Immature natural killer cell (primary cell): ENCODE measurements around the gene ARFRP1. TPM values are rescaled to one million over a fixed set of nuclear protein-coding genes. Genes with fewer than 3 reads are reported as not detected.

Experiments used
- DNase-seq, 3 donors: peaks; one replicate each; pipeline ENCODE4 v3.0.0; 2022; ENCODE audit warnings: mixed read lengths in 1 of 3
- H3K27ac Mint-ChIP-seq, 6 donors: one replicate each; pipeline ENCODE4 v1.8.0; 2020; ENCODE audit warnings: mixed read lengths in 6 of 6, mild to moderate bottlenecking in 5 of 6, inconsistent platforms in 4 of 6, moderate library complexity in 3 of 6
- H3K27me3 Mint-ChIP-seq, 3 donors: one replicate each; pipeline ENCODE4 v1.8.0; 2020 to 2021; ENCODE audit warnings: low read depth in 3 of 3, mild to moderate bottlenecking in 3 of 3, mixed read lengths in 3 of 3, moderate library complexity in 3 of 3, inconsistent platforms in 1 of 3
- H3K36me3 Mint-ChIP-seq, 3 donors: one replicate each; pipeline ENCODE4 v1.8.0; 2020; ENCODE audit warnings: mixed read lengths in 3 of 3, inconsistent platforms in 2 of 3, mild to moderate bottlenecking in 2 of 3
- H3K4me1 Mint-ChIP-seq, 2 donors: one replicate each; pipeline ENCODE4 v1.8.0; 2020; ENCODE audit warnings: inconsistent platforms in 2 of 2, mild to moderate bottlenecking in 2 of 2, mixed read lengths in 2 of 2, moderate library complexity in 1 of 2
- H3K4me3 Mint-ChIP-seq, 5 donors: one replicate each; pipeline ENCODE4 v1.8.0; 2020; ENCODE audit warnings: mild to moderate bottlenecking in 5 of 5, mixed read lengths in 5 of 5, inconsistent platforms in 3 of 5, moderate library complexity in 3 of 5
- H3K9me3 Mint-ChIP-seq, 6 donors: one replicate each; pipeline ENCODE4 v1.8.0; 2020; ENCODE audit warnings: mild to moderate bottlenecking in 6 of 6, mixed read lengths in 6 of 6, inconsistent platforms in 4 of 6, moderate library complexity in 3 of 6
- polyA plus RNA-seq, 3 donors: library from polyadenylated mRNA; unstranded; fragments of 300-500 nt; fragmentation: Illumina TruSeq; gene quantifications; one replicate each; pipeline ENCODE4 v1.2.3, GENCODE V29; 2021

Gene ARFRP1, protein sequence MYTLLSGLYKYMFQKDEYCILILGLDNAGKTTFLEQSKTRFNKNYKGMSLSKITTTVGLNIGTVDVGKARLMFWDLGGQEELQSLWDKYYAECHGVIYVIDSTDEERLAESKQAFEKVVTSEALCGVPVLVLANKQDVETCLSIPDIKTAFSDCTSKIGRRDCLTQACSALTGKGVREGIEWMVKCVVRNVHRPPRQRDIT
- 10 to 100 TPM; 43.0 to 72.7 (median 54.3) TPM for polyA plus RNA-seq

DNA sequence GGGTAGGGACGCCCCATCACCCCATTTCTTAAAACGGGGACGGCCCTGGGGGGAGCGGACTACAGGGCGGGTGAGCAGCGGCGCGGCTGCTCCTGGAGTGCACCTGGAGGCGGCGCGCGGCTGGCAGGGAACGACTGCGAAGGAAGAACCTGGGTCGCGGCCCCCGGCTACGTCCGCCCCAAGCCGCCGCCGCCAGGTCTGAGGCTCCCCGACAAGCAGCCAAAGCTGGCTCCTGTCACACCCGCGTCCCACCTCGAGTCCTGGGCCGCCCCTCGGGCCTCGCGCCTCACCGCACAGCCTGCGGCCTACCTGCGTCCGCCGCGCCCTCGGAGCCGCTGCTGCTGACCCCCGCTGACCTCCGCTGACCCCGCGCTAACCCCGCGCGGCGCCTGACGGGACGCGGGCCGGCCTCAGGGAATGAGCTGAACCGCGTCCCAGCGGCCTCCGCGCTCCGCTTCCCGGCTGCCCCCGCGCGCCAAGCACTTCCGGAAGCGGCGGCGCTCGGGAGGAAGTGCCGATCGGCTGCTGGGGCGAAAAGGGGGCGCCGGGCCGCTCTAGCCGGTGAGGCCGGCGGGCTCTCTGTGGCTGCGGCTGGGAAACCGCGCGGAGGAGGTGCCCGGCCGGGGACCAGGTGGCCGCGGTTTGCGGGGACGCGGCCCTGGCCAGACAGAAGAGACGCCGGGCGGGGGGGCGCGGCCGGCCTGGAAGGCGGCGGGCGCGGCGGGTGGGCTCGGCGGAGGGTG, at the start of gene ARFRP1, which contains the start of gene ZGPAT:
ARFRP1 (minus strand) TSS at position 419 of the 743 bp plus-strand sequence. CDS start 885 bp downstream, outside the sequence.
ZGPAT (plus strand) TSS at position 482 of the 743 bp plus-strand sequence. CDS start 542 bp downstream, outside the sequence.
- Mint-ChIP-seq H3K27me3 (peaks cover 0 to 11% (median 5%) of the 10 kb centered on the region in 3 donors), H3K4me3 (peak within 1 kb of the TSS; percentile 84 to 89 (median 85)), H3K4me1 (peaks cover 51 to 52% of the 10 kb centered on the region in 2 donors), H3K36me3 (peaks cover 8 to 29% (median 15%) of the 10 kb centered on the region in 3 donors), H3K27ac (peak within 1 kb of the TSS; percentile 83 to 91 (median 88)), H3K9me3 (no peaks in the 10 kb centered on the region)
- DNase-seq, result peak; percentile 85 to 88 (median 88)

DNA sequence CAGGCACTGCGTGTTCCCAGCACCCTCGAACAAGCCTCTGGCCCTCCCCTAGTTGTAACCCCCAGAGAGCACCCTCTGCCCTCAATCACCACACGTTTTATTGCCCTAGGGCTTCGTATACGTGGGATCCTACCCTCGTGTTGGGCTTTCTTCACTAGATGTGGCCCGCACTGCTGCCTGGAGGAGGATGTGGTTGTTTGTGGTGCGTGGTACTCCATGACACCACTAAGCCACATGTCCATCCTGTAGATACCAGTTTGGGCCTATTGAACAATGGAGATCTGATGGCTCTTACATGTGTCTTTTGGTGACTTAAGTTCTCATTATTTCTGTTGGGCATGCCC, 48.8 kb upstream of the ARFRP1 start:
- H3K36me3 Mint-ChIP-seq, result no peaks in the 10 kb centered on the region
- peak overlapping the region in 3 of 5 donors; percentile 13 to 50 (median 21) for H3K4me3 Mint-ChIP-seq
- H3K4me1 Mint-ChIP-seq, result peaks cover 35 to 54% of the 10 kb centered on the region in 2 donors
- peak; percentile 22 to 81 (median 79) for DNase-seq
- peak overlapping the region in 5 of 6 donors; percentile 4 to 60 (median 41) for H3K27ac Mint-ChIP-seq
- peaks cover 2 to 3% (median 2%) of the 10 kb centered on the region in 3 donors for H3K27me3 Mint-ChIP-seq
- no peaks in the 10 kb centered on the region for H3K9me3 Mint-ChIP-seq

DNA sequence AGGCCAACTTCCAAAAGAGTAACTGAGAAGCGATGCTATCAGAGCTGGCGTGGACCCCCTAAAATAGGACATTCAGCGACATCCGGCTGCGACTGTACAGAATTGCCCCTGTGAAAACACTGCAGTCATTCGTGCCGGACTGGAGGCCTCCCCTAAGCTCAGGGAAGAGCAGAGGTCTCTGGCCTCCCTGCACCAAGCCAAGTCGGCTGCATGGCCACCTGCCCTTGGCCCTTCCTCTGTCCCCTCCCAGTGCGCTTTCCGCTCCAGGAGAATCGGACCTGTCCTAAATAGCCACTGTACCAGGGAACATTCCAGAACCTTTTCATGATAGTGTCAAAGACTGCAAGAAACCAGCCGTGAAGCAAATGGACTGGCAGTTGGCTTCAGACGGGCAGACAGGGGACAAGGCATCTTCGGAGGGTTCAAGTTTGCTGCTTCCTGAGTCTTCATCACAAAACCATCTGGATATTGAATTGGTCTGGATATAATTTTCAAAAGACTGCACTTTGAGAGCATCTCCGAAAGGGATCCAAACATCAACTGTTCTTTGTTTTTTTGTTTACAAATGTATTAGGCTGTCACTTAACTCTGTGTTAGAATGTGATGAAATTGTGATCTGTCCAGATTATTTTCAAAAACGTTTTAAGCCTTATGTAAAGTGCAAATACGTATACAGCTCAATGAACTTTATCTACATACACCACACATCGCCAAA, 48.3 kb upstream of the ARFRP1 start:
- DNase-seq, result no peak
- Mint-ChIP-seq H3K36me3 (no peaks in the 10 kb centered on the region), H3K4me3 (peak overlapping the region in 3 of 5 donors; percentile 21 to 50 (median 42)), H3K27ac (peak overlapping the region in 5 of 6 donors; percentile 4 to 60 (median 41)), H3K27me3 (peaks cover 2 to 3% (median 2%) of the 10 kb centered on the region in 3 donors), H3K9me3 (no peaks in the 10 kb centered on the region), H3K4me1 (peaks cover 37 to 56% of the 10 kb centered on the region in 2 donors)

DNA sequence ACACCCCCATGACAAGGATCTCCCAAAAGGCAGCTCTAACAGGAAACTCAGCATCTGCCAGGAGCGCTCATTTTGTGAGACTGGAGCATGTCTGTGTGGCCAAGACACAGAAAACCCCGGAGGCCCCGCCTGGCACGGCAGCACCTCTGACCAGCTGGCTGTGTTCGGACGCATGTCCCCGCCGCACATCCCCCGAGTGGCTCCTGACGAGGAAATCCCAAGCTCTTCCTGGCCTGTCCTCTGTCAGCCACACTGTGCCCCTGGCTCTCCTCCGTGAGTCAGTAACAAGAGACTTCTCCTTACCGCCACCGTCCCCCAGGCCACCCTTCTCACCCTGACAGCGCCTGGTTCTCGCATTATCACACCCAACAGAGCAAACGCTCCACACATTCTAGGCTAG, 46.2 kb upstream of the ARFRP1 start:
- no peak for DNase-seq
- Mint-ChIP-seq H3K36me3 (no peaks in the 10 kb centered on the region), H3K27ac (peak overlapping the region in 4 of 6 donors; percentile 7 to 82 (median 47)), H3K4me1 (peaks cover 45 to 67% of the 10 kb centered on the region in 2 donors), H3K9me3 (no peaks in the 10 kb centered on the region), H3K4me3 (peak overlapping the region in 2 of 5 donors; percentile 48 to 73), H3K27me3 (peaks cover 0 to 6% (median 2%) of the 10 kb centered on the region in 3 donors)

DNA sequence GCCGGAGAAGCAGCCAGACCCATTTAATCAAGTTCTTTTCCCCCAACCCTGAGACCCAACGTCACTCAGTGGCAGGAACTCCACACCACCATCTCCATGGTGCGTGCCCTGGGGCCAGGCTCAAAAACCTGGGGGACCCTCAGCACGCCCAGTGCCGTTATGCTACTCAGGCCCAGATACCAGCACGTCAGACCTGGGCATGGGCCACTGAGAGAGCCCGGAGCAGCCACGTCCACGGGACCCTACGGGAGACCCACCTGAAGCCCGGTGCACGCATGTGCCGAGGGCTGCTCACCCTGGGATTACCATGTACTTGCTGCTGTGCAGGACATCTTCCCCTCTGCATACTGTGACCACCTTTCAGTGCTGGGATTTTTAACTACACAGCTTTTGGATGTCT, 45.6 kb upstream of the ARFRP1 start:
- Mint-ChIP-seq H3K4me3 (peak overlapping the region in 2 of 5 donors; percentile 35 to 73), H3K27ac (peak overlapping the region in 1 of 6 donors; percentile 35), H3K27me3 (peaks cover 0 to 4% (median 2%) of the 10 kb centered on the region in 3 donors), H3K36me3 (no peaks in the 10 kb centered on the region), H3K4me1 (peaks cover 45 to 66% of the 10 kb centered on the region in 2 donors), H3K9me3 (no peaks in the 10 kb centered on the region)
- no peak for DNase-seq

DNA sequence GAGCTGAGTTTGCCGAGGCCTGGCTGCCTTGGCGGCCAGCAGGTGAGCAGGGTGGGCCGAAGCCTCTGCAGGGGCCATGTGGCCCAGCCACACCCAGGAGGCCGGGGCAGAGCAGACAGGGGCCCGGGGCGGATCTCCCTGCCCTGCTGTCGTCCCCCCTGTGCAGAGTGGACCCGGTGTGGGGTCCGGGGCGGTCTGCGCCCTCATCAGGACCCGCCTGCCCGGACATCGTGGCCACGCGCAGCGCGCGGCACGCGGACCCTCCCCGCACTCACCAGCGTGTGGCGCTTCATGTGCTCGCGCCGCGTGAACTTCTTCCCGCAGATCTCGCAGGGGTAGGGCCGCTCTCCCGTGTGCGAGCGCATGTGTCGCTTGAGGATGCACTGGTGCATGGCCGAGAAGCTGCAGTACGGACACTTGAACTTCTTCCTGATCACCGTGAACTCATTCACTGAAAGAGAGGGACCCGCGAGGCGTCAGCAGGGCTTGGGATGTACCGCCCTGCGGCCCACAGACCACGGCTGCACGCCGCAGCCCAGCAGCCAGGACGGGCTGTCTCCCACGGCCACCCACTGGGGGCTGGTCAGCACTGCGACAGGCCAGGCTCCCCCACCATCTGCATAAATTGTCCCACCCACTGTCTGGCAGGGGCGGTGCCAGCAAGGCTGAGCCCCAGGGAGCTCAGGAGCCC, 44.8 kb upstream of the ARFRP1 start:
- H3K27ac Mint-ChIP-seq, result no peak overlapping the region
- H3K9me3 Mint-ChIP-seq, result no peaks in the 10 kb centered on the region
- H3K4me1 Mint-ChIP-seq, result peaks cover 43 to 62% of the 10 kb centered on the region in 2 donors
- no peak for DNase-seq
- no peak overlapping the region for H3K4me3 Mint-ChIP-seq
- peaks cover 0 to 4% (median 2%) of the 10 kb centered on the region in 3 donors for H3K27me3 Mint-ChIP-seq
- H3K36me3 Mint-ChIP-seq, result no peaks in the 10 kb centered on the region

DNA sequence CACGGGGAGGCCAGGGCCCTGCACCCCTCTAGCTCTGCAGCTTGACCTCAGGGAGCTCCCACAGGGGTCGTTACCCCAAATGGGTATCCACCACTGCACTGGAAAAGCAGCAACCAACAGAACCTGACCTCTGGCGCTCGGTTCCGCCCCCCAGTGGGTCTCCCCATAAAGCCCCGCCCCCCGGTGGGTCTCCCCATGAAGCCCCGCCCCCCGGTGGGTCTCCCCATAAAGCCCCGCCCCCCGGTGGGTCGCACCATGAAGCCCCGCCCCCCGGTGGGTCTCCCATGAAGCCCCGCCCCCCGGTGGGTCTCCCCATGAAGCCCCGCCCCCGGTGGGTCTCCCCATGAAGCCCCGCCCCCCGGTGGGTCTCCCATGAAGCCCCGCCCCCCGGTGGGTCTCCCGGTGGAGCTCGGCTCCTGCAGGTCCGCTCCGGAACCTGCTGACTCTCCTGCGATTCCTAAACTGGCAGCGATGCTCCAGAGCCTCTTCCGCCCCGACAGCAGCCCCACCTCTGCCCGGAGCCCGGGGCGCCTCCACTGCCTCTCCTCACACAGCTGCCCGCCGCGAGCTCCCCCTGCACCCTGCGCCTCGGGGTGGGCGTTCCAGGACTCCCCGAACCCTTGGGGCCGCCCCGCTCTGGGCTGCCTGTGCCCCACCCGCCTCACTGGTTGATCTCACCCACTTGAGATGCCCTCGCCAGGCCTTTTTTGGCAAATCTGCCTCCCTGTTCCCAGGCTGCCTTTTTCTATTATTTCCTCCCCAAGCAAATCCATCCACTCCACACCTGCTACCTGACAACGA, 43.9 kb upstream of the ARFRP1 start:
- H3K27me3 Mint-ChIP-seq, result peaks cover 0 to 4% (median 2%) of the 10 kb centered on the region in 3 donors
- peak overlapping the region; percentile 57 to 82 (median 76) for H3K4me3 Mint-ChIP-seq
- no peaks in the 10 kb centered on the region for H3K9me3 Mint-ChIP-seq
- no peaks in the 10 kb centered on the region for H3K36me3 Mint-ChIP-seq
- peaks cover 35 to 53% of the 10 kb centered on the region in 2 donors for H3K4me1 Mint-ChIP-seq
- peak overlapping the region in 5 of 6 donors; percentile 66 to 88 (median 79) for H3K27ac Mint-ChIP-seq
- no peak for DNase-seq

DNA sequence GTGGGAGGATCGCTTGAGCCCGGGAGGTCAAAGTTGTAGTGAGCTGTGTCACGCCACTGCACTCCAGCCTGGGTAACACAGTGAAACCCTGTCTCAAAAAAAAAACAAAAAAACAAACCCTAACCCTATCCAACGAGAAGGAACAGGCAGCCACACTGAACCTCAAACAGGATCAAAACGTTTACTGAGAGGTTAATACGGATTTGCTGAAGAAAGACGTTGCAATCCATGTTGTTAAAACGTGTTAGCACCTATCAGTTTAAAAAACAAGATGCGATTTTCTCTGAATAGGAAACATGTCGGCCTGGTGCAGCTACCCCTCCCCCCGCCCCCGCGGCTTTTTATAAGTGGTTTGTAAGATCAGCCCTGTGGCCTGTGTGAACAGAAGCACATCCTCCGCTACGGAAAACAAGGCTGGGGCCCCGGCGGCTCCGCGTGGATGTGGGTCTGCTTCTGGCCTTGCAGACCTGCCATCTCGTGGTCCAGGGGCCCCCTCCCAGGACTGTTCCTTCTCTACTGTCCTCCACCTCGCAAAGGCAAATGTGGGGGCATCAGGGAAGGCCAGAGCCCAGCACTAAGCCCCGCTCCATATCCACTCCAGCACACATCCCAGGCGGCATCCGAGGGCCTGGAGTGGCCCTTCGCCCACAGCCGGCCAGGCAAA, 43.2 kb upstream of the ARFRP1 start:
- peak; percentile 49 to 67 (median 61) for DNase-seq

DNA sequence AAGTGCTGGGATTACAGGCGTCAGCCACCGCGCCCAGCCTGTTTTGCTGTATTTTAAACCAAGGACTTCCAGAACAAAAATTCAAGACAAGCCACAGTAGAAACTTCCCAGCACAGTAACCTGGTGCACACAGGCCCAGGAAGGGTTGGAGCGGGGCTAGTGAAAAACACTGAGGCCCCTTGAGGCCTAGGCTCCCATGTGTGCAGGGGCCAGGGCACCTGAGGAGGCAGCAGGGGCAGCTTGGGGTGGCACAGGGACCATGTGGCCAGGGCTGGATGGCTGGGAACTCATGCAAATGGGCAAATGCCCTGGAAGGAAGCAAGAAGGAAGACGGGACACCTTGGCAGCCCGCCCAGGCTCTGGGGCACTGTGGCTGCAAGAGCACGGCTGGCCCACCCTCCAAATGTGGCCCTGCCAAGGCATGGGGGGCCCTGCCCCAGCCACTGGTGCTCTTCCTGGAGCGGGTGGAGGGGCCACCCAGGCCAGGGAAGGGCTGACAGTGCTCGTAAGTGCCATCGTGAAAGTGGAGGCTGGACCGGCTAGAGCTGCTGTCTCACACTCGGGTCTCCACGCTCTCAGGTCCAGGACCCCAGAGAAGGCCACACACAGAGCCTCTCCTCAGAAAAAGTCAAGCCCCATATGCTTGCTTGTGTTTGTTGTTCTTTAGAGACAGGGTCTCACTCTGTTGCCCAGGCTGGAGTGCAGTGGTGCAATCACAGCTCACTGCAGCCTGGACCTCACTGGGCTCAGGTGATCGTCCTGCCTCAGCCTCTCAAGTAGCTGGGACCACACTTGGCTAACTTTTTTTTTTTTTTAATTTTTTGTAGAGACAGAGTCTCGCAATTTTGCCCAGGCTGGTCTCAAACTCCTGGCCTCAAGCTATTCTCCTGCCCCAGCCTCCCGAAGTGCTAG, 42.1 kb upstream of the ARFRP1 start:
- no peak overlapping the region for H3K27ac Mint-ChIP-seq
- peaks cover 19 to 35% of the 10 kb centered on the region in 2 donors for H3K4me1 Mint-ChIP-seq
- no peaks in the 10 kb centered on the region for H3K36me3 Mint-ChIP-seq
- peak overlapping the region in 1 of 5 donors; percentile 15 for H3K4me3 Mint-ChIP-seq
- peaks cover 0 to 2% (median 2%) of the 10 kb centered on the region in 3 donors for H3K27me3 Mint-ChIP-seq
- no peaks in the 10 kb centered on the region for H3K9me3 Mint-ChIP-seq
- DNase-seq, result no peak

More for the DNA sequence above, 43.2 kb upstream of the ARFRP1 start:
- H3K4me3 Mint-ChIP-seq, result peak overlapping the region; percentile 57 to 82 (median 76)
- H3K27me3 Mint-ChIP-seq, result peaks cover 0 to 2% (median 2%) of the 10 kb centered on the region in 3 donors
- H3K4me1 Mint-ChIP-seq, result peaks cover 27 to 45% of the 10 kb centered on the region in 2 donors
- no peaks in the 10 kb centered on the region for H3K36me3 Mint-ChIP-seq
- no peaks in the 10 kb centered on the region for H3K9me3 Mint-ChIP-seq
- H3K27ac Mint-ChIP-seq, result peak overlapping the region; percentile 62 to 88 (median 74)

DNA sequence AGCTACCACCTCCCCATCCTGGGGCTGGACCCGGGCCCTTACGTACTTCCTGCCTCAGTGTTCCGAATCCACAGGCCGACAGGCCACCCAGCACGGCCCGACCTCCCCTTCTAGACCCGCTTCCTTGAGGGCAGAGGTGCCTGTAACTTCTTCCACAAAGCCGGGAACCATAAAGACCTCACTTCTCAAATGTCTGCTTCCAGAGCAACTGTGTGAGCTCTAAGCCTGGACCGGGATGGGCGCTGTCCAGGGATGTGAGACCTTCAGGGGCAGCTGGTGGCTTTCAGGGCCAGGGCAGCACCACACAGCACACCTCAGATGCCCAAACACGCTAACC, 41.1 kb upstream of the ARFRP1 start:
- no peaks in the 10 kb centered on the region for H3K9me3 Mint-ChIP-seq
- H3K4me3 Mint-ChIP-seq, result no peak overlapping the region
- H3K4me1 Mint-ChIP-seq, result peaks cover 14 to 29% of the 10 kb centered on the region in 2 donors
- peaks cover 0 to under 1% (median 0%) of the 10 kb centered on the region in 3 donors for H3K36me3 Mint-ChIP-seq
- DNase-seq, result no peak
- H3K27ac Mint-ChIP-seq, result no peak overlapping the region
- peaks cover 0 to 2% (median 0%) of the 10 kb centered on the region in 3 donors for H3K27me3 Mint-ChIP-seq
